ENCODE results near the gene ID1.
"Not testable (repeated sequence)": the region's sequence is repeated elsewhere in the genome, so short reads cannot be mapped to it uniquely, and the experiment has no call there.

The ID1 gene

GRCh38 chr20:31602779-31603441, 2.2 kb upstream of the ID1 start:
- peak; percentile 59 for DNase-seq

DNA sequence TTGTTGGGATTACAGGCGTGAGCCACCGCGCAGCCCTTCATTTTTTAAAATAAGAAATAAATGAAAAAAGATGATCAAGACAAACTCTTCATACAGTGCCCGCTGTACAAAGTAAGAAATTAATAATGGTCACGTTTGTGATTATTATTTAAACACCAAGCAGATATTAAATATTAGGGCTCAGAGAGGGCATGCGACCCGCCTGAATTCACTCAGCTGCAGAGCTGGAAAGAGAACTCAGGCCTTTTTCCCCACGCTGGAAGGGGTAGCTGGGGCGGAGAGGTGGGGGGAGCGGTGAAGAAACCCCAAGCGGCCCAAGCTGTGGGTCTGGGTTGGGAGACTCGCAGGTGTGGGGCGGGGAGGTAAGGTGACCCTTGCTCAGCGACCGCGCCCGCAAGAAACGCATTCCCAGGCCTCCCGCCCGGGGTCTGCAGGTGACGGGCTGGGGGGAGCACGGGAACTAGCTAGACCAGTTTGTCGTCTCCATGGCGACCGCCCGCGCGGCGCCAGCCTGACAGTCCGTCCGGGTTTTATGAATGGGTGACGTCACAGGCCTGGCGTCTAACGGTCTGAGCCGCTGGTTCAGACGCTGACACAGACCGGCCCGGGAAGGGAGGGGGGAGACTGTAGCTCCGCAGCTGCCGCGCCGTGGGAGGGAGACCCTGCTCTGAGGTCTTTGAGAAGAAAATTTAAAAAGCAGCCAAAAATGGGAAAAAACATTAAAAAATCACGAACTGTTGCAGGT, 1.1 kb upstream of the ID1 start:
- DNase-seq, result peak; percentile 84

DNA sequence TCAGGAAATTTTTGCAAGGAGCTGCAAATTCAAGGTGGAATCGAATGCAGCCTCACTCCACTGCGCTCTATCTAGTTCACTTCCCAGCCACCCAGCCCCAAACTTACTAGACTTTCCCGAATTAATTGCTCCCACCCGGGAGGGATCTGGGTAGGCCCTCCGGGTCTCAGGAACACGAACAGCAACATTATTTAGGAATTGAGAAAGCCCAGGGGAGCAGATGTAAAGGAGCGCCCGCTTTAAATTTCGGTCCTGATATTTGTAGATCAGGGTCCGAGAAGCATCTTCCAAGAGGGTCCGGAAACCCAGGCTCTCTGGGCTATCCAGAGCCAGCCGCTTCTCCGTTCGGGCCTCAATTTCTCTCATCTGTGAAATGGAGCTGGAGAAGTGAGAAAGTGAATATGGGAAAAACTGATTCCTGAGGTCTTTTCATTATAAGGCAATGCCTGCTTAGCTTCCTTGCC, 490 bp upstream of the ID1 start:
- no peak for DNase-seq

DNA sequence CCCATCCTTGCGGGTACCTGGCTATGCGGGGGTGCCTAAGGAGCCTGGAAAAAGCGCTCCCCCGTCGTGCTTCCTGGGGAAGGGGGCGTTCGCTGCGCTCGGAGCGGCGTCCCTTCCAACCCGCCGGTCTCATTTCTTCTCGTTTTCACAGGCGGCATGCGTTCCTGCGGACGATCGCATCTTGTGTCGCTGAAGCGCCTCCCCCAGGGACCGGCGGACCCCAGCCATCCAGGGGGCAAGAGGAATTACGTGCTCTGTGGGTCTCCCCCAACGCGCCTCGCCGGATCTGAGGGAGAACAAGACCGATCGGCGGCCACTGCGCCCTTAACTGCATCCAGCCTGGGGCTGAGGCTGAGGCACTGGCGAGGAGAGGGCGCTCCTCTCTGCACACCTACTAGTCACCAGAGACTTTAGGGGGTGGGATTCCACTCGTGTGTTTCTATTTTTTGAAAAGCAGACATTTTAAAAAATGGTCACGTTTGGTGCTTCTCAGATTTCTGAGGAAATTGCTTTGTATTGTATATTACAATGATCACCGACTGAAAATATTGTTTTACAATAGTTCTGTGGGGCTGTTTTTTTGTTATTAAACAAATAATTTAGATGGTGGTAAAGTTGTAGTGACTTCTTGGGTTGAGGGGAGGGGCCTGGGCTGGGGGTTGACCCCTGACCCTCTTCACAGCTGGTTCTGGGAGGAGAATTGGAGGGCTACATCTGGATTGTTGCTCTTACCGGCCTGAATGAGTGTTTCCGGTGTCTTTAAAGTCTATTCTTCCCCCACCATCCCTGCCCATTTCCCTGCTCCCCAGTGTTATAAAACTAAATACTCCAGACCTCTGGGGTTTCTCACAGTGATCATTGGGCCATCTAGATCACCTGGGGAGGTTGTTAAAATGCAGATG, 1.1 kb downstream of the ID1 start:
- DNase-seq, result peak; percentile 13

DNA sequence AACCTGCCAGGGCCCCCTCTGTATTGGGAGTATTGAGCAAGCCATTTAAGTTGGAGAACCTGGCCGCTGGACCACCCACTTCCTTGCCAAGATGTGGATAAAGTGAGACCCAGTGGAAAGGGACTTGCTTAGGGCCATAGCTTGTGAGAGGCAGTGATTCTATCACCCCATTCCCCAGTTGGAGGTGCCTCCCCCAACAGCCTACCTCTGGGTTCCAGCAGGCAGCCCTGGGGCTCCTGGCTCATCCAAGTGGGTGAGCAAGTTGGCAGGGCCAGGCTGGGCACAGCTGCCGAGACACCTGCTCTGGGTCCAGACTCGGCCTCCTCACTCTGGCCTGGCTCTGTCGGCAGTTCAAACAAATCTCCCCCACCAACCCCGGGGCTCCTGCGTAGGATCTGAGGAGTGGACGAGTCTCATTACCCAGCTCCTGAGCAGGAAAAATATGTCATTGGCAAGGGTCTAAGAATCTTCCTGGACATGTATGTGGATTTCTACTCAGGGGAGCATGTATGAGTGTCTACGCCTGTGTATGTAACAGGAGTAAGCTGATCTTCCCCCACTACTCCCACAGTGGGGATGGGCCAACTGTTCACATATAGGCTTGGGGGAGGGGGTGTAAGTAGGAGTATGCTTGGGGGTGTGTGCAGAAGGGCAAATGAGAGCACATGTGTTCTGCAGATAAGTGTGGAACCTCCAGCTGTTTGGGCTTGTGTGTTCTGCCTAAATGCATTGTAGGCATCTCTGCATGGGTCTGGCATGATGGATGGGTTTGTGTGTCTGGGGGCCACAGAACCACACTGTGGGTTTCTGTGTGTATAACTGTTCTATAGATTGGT, 1.9 kb downstream of the ID1 start:
- DNase-seq, result no peak

GRCh38 chr20:31607640-31608250, 2.7 kb downstream of the ID1 start:
- no peak for DNase-seq

DNA sequence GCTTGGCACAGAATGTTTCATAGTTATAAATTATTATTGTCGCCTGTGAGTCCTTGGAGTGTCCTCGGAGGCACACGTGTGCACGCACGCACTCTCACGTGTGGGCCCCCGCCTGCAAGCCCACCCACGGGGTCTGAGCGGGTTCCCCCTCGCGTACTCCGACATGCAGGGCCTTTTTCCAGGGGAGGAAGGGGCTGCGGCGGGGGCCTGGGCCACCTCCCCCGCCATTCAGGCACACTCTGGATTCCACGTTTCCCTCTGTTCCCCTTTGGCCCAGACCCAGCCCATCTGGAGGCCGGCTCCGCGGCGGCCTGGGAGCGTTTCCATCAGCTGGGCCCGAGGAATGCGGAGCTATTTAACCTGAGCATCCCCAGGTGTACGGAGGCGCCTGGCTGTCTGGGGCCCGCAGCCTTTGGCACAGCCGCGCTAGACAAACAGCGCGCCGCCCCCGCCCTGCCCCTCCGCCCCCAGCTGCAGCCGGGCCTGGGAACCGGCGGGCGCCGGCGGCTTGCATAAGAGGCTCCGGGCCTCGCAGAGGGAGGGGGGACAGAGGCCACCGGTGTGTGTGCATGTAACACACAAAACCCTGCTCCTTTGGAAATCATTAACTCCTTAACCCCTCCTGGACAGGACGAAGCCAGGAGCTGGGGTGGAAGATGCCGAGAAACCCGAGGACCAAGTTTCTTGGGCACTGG, 3.3 kb downstream of the ID1 start:
- no peak for DNase-seq

DNA sequence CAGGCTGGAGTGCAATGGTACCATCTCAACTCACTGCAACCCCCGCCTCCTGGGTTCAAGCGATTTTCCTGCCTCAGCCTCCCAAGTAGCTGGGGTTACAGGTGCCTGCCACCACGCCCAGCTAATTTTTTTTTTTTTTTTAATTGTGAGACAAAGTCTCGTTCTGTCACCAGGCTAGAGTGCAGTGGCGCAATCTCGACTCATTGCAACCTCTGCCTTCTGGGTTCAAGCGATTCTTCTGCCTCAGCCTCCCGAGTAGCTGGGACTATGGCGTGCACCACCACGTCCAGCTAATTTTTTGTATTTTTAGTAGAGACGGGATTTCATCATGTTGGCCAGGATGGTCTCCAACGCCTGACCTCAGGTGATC, 7.2 kb downstream of the ID1 start:
- DNase-seq, result not testable (repeated sequence)

DNA sequence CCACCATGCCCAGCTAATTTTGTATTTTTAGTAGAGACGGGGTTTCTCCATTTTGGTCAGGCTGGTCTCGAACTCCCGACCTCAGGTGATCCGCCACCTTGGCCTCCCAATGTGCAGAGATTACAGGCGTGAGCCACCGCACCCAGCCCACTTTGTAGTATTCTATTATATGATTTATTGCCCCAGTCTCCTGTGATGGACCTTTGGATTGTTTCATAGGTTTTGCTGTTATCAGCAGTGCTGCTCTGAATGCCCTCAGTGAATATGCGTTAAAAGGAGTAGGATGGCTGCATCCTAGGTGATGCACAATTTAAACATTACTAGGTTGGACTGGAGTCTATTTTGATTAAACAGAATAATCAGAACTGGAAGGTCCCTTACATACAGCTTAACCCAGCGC, 10.3 kb downstream of the ID1 start:
- no peak for DNase-seq

DNA sequence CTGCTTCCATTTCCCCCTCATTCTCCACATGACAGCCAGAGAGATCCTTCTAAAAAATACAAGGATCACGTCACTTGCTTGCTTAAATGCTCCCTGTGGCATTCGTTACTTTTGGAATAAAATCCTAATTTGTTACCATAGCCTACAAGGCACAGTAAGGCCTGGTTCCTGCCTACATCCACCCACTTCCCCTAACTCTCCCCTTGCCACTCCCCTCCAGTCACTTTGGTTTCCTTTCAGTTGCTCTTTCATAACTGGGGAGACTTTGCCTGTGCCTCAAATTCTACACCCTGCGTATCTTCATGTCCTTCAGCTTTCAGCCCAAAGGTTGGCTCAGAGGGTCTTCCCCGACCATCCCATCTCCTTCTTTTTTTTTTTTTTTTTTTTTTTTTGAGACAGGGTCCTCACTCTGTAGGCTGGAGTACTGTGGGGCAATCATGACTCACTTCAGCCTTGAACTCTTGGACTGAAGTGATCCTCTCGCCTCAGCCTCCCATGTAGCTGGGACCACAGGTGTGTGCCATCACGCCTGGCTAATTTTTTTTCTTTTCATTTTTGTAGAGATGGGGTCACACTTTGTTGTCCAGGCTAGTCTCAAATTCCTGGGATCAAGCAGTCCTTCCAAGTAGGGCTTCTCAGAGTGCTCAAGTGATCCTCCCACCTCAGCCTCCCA, 12.5 kb downstream of the ID1 start:
- DNase-seq, result no peak

DNA sequence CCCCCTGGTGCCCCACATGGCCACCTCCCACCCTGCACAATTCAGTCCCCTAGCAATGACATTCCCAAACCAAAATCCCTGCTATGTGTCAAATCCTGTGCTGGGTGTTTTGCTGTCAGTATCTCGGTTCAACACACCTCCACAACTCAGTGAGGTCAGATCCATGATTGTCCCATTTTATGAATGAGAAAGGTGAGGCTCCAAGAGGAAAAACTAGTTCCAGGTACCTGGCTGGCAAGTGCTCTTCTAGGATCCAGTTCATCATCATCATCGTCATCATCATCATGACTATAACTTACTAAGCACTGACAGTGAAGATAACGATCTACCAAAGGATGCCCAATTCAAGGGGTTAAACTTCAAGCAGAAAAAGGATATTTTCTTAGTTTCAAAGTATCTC, 15.2 kb downstream of the ID1 start:
- no peak for DNase-seq

DNA sequence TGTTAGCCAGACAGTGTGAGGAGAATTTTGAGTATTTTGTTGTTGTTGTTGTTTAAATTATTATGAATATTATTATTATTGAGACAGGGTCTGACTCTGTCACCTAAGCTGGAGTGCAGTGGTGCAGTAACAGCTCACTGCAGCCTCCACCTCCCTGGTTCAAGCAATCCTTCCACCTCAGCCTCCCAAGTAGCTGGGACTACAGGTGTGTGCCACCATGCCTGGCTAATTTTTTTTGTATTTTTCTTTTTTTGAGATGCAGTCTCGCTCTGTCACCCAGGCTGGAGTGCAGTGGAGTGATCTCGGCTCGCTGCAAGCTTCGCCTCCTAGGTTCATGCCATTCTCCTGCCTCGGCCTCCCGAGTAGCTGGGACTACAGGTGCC, 18.0 kb downstream of the ID1 start:
- DNase-seq, result not testable (repeated sequence)

- DNase-seq, result not testable (repeated sequence)
Observed at GRCh38 chr20:31626534-31626933, 21.4 kb downstream of the ID1 start.

DNA sequence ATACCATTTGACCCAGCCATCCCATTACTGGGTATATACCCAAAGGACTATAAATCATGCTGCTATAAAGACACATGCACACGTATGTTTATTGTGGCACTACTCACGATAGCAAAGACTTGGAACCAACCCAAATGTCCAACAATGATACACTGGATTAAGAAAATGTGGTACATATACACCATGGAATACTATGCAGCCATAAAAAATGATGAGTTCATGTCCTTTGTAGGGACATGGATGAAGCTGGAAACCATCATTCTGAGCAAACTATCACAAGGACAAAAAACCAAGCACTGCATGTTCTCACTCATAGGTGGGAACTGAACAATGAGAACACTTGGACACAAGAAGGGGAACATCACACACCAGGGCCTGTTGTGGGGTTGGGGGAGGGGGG, 23.0 kb downstream of the ID1 start:
- DNase-seq, result not testable (repeated sequence)

GRCh38 chr20:31630187-31630790, 25.2 kb downstream of the ID1 start:
- no peak for DNase-seq

GRCh38 chr20:31632548-31633338, 27.7 kb downstream of the ID1 start:
- no peak for DNase-seq

DNA sequence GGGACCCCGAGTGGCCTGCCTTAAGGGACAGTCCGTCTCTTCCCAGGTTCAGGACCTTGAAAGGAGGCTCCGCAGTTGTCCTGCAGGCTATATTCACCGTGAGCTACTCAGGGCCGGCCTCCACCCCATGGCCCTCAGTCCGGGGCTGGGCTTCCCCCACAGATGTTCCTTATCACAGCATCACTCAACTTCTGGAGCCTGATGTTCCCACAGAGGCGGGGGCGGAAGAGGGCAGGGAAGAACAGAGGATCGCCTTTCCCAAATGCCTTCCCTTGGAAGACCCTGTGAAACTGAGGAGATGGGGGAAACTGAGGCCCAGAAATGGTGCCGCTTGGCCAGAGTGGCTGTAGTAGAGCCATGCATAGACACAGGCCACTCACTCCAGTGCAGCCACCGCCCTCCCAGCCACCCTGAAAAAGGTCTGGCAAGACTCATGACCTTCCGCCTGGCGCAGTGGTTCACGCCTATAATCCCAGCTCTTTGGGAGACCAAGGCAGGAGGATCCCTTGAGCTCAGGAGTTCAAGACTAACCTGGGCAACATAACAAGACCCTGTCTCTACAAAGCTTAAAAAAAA, 28.3 kb downstream of the ID1 start:
- DNase-seq, result no peak

GRCh38 chr20:31637660-31638059, 32.6 kb downstream of the ID1 start, which contains the start of gene COX4I2:
TSS of gene COX4I2 (plus strand) at chr20:31637912. CDS start at chr20:31639018, 1,106 bp downstream.
- no peak for DNase-seq

DNA sequence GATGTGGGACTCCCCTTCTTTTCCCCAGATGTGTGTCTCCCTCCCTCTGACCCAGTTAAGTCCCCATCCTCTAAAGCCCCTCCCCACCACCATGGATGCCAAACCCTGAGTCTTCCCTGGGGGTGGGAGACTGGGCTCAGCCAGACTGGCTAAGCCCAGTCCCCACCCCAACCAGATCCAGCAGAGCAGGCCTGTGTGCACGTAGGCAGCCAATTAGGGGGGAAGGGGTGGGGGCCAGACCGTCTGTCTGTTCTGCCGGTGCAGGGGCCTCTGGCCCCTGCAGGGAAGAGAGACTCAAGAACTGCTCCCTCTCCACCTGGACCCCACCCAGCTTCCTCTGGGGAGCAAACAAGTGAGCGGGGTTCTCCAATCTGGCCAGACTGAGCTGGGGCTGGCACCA, 33.2 kb downstream of the ID1 start:
- no peak for DNase-seq

Data from CD4-positive, alpha-beta T cell treated with Interleukin-10 for 1 hour (primary cell).